HCT116 (cell line): ENCODE data around the gene SHANK3.

Experiments
- EZH2 ChIP-seq: fragments of 200-600 bp; sonication (generic); IDR thresholded peaks from 2 replicates; pipeline ENCODE4 v1.6.1; 2017; ENCODE audit warnings: antibody characterized with exemption, mixed run types
- FOSL1 ChIP-seq: IDR thresholded peaks from 2 replicates; pipeline ENCODE4 v1.6.1; 2012; ENCODE audit warnings: low read depth
- JUND ChIP-seq: IDR thresholded peaks from 2 replicates; pipeline ENCODE4 v1.6.1; 2012
- POLR2AphosphoS5 ChIP-seq: IDR thresholded peaks from 2 replicates; pipeline ENCODE4 v1.6.1; 2011; ENCODE audit warnings: mild to moderate bottlenecking, low read depth, low read length, moderate library complexity
- SP1 ChIP-seq: IDR thresholded peaks from 2 replicates; pipeline ENCODE4 v1.6.1; 2012; ENCODE audit warnings: low read depth
- TF ChIP-seq, protein P1 (sequence below): IDR thresholded peaks from 2 replicates; pipeline ENCODE4 v1.6.1; 2012; ENCODE audit warnings: low read depth
- TF ChIP-seq, protein P2 (sequence below), 3 experiments: fragments of 200-600 bp in 1 of 3; sonication (generic) in 1 of 3; IDR thresholded peaks in 2 of 3; conservative IDR thresholded peaks in 1 of 3; 2 replicates each; pipeline ENCODE4 v1.5.1; 2012 to 2017; ENCODE audit warnings: low read depth in 2 of 3, low read length in 2 of 3, antibody characterized with exemption in 1 of 3, borderline replicate concordance in 1 of 3, control low read depth in 1 of 3, mild to moderate bottlenecking in 1 of 3, mixed read lengths in 1 of 3, mixed run types in 1 of 3, moderate library complexity in 1 of 3; ENCODE audit not compliant: insufficient read depth in 1 of 3

DNA sequence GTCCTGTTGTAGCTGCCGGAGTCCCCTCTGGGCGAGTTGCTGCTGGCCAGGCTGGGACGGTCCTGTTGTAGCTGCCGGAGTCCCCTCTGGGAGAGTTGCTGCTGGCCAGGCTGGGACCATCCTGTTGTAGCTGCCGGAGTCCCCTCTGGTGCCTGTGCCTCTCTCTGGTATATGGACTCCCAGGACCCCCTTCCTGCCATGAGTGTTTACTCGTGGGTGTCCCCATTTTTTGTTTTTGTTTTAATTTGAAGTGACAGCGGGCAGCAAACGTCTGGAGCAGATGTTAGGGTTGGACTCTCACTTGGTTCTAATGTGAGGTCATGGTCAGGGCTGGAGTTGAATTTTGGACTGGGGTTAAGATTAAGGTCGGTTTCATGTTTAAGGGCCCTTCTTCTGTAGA lies 14.2 kb downstream of the SHANK3 start:
- TF ChIP-seq SP1 (no peak), POLR2AphosphoS5 (no peak), EZH2 (no peak), JUND (no peak), FOSL1 (no peak)
- TF ChIP-seq, protein P1, sequence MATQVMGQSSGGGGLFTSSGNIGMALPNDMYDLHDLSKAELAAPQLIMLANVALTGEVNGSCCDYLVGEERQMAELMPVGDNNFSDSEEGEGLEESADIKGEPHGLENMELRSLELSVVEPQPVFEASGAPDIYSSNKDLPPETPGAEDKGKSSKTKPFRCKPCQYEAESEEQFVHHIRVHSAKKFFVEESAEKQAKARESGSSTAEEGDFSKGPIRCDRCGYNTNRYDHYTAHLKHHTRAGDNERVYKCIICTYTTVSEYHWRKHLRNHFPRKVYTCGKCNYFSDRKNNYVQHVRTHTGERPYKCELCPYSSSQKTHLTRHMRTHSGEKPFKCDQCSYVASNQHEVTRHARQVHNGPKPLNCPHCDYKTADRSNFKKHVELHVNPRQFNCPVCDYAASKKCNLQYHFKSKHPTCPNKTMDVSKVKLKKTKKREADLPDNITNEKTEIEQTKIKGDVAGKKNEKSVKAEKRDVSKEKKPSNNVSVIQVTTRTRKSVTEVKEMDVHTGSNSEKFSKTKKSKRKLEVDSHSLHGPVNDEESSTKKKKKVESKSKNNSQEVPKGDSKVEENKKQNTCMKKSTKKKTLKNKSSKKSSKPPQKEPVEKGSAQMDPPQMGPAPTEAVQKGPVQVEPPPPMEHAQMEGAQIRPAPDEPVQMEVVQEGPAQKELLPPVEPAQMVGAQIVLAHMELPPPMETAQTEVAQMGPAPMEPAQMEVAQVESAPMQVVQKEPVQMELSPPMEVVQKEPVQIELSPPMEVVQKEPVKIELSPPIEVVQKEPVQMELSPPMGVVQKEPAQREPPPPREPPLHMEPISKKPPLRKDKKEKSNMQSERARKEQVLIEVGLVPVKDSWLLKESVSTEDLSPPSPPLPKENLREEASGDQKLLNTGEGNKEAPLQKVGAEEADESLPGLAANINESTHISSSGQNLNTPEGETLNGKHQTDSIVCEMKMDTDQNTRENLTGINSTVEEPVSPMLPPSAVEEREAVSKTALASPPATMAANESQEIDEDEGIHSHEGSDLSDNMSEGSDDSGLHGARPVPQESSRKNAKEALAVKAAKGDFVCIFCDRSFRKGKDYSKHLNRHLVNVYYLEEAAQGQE: no peak
- TF ChIP-seq, protein P2, sequence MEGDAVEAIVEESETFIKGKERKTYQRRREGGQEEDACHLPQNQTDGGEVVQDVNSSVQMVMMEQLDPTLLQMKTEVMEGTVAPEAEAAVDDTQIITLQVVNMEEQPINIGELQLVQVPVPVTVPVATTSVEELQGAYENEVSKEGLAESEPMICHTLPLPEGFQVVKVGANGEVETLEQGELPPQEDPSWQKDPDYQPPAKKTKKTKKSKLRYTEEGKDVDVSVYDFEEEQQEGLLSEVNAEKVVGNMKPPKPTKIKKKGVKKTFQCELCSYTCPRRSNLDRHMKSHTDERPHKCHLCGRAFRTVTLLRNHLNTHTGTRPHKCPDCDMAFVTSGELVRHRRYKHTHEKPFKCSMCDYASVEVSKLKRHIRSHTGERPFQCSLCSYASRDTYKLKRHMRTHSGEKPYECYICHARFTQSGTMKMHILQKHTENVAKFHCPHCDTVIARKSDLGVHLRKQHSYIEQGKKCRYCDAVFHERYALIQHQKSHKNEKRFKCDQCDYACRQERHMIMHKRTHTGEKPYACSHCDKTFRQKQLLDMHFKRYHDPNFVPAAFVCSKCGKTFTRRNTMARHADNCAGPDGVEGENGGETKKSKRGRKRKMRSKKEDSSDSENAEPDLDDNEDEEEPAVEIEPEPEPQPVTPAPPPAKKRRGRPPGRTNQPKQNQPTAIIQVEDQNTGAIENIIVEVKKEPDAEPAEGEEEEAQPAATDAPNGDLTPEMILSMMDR (IDR thresholded peaks at IDR 0.05 in 2 of 3, conservative IDR thresholded peaks at IDR 0.05 in 1 of 3; ENCODE audit: borderline replicate concordance in 1 of 3, insufficient read depth in 1 of 3, low read depth in 2 of 3, low read length in 2 of 3): no peak
